Suppressor macrophage treated with lipopolysaccharide for 1 hour (primary cell): ENCODE data around the gene CYB5R3.
"Not testable (repeated sequence)": the region's sequence is repeated elsewhere in the genome, so short reads cannot be mapped to it uniquely, and the experiment has no call there.

ENCODE experiments used
- DNase-seq, 3 donors: peaks; one replicate each; pipeline ENCODE4 v3.0.0-alpha.2; 2020 to 2022

Gene CYB5R3

GRCh38 chr22:42677936-42678335, 28.7 kb upstream of the CYB5R3 start:
- DNase-seq = not testable (repeated sequence)

- DNase-seq = peak; percentile 79 to 95 (median 86)
These were observed 26.9 kb upstream of the CYB5R3 start for GRCh38 chr22:42676059-42676607.

GRCh38 chr22:42673898-42674401, 24.8 kb upstream of the CYB5R3 start:
- peak; percentile 40 to 62 (median 47) for DNase-seq

- not testable (repeated sequence) for DNase-seq
These were observed 23.9 kb upstream of the CYB5R3 start for GRCh38 chr22:42673071-42673470.

GRCh38 chr22:42670921-42671709, 21.9 kb upstream of the CYB5R3 start:
- peak; percentile 50 to 67 (median 57) for DNase-seq

GRCh38 chr22:42670046-42670445, 20.9 kb upstream of the CYB5R3 start:
- no peak for DNase-seq

- DNase-seq = not testable (repeated sequence)
These were observed 17.2 kb upstream of the CYB5R3 start for GRCh38 chr22:42666393-42666792.

GRCh38 chr22:42664976-42665831, 16.0 kb upstream of the CYB5R3 start:
- DNase-seq = no peak

- peak; percentile 79 to 93 (median 90) for DNase-seq
These were observed 13.0 kb upstream of the CYB5R3 start for GRCh38 chr22:42661985-42662831.

GRCh38 chr22:42656578-42656977, 7.4 kb upstream of the CYB5R3 start:
- DNase-seq = no peak

GRCh38 chr22:42655693-42656092, 6.5 kb upstream of the CYB5R3 start:
- no peak for DNase-seq

GRCh38 chr22:42654436-42655073, 5.4 kb upstream of the CYB5R3 start:
- no peak for DNase-seq

- peak in 2 of 3 donors; percentile 23 to 31 for DNase-seq
These were observed 4.8 kb upstream of the CYB5R3 start for GRCh38 chr22:42653999-42654398.

GRCh38 chr22:42651134-42651533, 1.9 kb upstream of the CYB5R3 start:
- no peak for DNase-seq

GRCh38 chr22:42648368-42649245, 585 bp downstream of the CYB5R3 start:
- DNase-seq = peak; percentile 29 to 49 (median 45)

GRCh38 chr22:42648017-42648367, 1.2 kb downstream of the CYB5R3 start:
- no peak for DNase-seq

- DNase-seq = no peak
These were observed 2.3 kb downstream of the CYB5R3 start for GRCh38 chr22:42646569-42647525.

GRCh38 chr22:42645938-42646568, 3.1 kb downstream of the CYB5R3 start:
- DNase-seq = no peak

GRCh38 chr22:42645341-42645937, 3.8 kb downstream of the CYB5R3 start:
- DNase-seq = peak in 1 of 3 donors; percentile 15
